ENCODE measurements around the gene FOXA1. TPM values are rescaled to one million over a fixed set of nuclear protein-coding genes. Genes with fewer than 3 reads are reported as not detected.

The FOXA1 gene
- total RNA-seq, 1 donor, result not detected

DNA sequence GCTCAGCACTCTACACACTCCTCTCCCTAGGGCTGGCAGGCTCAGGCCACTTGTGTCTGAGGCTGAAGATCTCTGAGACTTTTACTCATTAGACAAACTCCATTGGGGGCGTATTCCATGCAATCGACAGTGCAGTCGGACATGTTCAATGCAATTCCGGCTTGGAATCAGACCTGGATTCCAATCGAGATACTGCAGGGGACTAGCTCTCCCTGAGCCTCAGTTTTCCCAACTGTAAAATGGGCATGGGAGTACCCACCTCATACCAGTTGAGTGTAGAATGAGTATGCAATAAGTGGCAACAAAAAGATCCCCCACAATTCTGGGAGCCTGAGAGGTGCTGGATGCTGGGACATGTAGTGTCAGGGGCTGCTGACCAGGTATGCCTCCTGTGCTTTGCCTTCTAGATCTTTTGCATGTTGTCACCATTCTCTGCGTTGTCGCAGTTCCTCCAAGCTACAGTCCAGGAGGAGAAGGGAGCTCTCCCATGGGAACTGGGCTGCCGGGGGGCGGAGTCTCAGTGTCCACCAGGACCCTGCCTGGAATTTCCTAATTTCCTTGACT lies 8.7 kb upstream of the FOXA1 start:
- no peak overlapping the region for H3K4me3 ChIP-seq (ENCODE audit: low read depth, low read length)
- TF ChIP-seq, protein P1, sequence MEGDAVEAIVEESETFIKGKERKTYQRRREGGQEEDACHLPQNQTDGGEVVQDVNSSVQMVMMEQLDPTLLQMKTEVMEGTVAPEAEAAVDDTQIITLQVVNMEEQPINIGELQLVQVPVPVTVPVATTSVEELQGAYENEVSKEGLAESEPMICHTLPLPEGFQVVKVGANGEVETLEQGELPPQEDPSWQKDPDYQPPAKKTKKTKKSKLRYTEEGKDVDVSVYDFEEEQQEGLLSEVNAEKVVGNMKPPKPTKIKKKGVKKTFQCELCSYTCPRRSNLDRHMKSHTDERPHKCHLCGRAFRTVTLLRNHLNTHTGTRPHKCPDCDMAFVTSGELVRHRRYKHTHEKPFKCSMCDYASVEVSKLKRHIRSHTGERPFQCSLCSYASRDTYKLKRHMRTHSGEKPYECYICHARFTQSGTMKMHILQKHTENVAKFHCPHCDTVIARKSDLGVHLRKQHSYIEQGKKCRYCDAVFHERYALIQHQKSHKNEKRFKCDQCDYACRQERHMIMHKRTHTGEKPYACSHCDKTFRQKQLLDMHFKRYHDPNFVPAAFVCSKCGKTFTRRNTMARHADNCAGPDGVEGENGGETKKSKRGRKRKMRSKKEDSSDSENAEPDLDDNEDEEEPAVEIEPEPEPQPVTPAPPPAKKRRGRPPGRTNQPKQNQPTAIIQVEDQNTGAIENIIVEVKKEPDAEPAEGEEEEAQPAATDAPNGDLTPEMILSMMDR (IDR thresholded peaks at IDR 0.05; ENCODE audit: insufficient read depth, low read length), result no peak
- DNase-seq (ENCODE audit: low read depth), result no peak

DNA sequence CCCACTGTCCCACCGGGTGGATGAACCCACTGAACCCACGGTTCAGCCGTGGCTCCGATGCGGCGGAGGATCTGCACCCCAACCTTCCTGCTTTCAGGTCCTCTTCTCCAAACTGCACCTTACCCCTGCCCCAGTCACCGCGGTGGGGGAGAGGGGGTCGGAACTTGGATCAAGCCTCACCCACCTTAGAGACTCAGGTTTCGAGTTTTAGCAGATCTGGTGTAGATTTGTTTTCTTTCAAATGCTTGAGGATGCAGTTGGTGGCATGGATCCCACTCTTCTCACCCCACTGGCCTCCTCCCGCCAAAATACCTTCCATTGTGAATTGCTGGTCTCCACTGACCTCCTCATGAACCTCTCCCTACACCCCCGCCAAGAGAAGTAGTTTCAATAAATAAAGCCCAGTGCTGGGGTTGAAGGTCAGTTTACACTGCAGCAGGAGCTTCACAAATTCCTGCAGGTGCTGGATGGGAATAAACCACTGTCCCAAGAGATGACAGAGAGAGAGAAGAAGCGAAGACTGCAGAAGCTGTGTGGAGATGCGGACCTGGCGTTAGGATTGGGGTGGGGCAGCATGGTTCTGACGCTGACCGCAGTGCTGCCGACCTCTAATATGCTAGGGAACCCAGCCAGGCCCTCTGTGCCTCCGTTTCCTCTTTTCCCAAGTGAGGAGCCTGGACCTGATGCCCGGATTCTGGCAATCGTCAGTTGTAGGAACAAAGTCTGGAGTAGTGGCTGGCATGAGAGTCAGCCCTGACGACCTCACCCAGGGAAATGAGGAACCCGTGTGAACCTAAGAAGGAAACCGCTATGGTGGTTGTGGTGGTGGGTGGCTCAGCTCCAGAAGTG lies 7.8 kb upstream of the FOXA1 start:
- TF ChIP-seq, protein P1 (IDR thresholded peaks at IDR 0.05; ENCODE audit: insufficient read depth, low read length), result no peak
- no peak overlapping the region for H3K4me3 ChIP-seq (ENCODE audit: low read depth, low read length)
- no peak for DNase-seq (ENCODE audit: low read depth)

DNA sequence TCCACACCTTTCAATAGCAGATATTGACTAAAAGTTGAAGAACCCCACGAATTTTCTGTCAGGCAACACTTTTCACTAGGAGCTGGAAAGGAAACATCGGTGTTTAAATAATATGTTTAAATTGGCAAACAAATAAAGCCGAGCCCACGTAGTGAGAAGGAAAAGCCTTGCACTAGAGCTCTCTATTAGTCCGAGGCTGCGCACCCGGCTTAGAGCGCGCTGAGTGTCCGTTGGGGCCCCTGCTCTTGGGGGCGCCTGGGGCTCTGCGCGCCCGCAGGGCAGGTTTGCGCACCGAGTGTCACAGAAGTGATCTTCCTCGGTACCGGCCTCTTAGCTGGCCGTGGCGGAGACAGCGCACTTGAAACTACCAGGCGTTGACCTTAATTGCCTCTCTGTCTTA lies 6.8 kb upstream of the FOXA1 start:
- no peak overlapping the region for H3K4me3 ChIP-seq (ENCODE audit: low read depth, low read length)
- TF ChIP-seq, protein P1 (IDR thresholded peaks at IDR 0.05; ENCODE audit: insufficient read depth, low read length), result no peak
- DNase-seq (ENCODE audit: low read depth), result no peak

GRCh38 chr14:37600880-37601741 lies 6.1 kb upstream of the FOXA1 start:
- TF ChIP-seq, protein P1 (IDR thresholded peaks at IDR 0.05; ENCODE audit: insufficient read depth, low read length), result no peak
- no peak for DNase-seq (ENCODE audit: low read depth)
- H3K4me3 ChIP-seq (ENCODE audit: low read depth, low read length), result no peak overlapping the region

- no peak for DNase-seq (ENCODE audit: low read depth)
- H3K4me3 ChIP-seq (ENCODE audit: low read depth, low read length), result no peak overlapping the region
- TF ChIP-seq, protein P1 (IDR thresholded peaks at IDR 0.05; ENCODE audit: insufficient read depth, low read length), result no peak
Measured at GRCh38 chr14:37599507-37600368, 4.7 kb upstream of the FOXA1 start.
